DMS53 treated with DMSO at 0.1 percent for 48 hours (cell line): ENCODE data around the gene SLC2A5.
A peak's percentile ranks its signal among the peaks of the same experiment; 100 is the strongest.

Experiments
- DNase-seq: peaks from one replicate; lab custom pipeline; 2025; ENCODE audit not compliant: unreplicated experiment; lab: John Stamatoyannopoulos, UW

SLC2A5 gene

DNA sequence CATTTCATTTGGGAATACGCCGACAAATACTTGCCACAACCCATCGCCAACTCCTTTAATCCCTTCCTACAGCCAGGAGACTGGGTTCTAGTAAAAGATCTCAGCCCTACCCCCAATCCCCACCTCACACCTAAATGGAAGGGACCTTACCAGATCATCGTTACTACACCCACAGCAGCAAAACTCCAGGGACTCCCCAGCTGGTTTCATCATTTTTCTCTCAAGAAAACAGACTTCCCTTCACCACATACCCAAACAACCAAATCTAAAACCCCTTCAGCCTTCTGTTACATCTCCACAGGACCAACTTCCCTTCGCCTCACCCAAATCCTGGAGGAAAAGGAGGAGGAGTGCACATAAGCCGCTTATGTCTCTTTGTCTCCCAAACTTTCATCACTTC is 23.7 kb upstream of the SLC2A5 start:
- DNase-seq, result no peak

DNA sequence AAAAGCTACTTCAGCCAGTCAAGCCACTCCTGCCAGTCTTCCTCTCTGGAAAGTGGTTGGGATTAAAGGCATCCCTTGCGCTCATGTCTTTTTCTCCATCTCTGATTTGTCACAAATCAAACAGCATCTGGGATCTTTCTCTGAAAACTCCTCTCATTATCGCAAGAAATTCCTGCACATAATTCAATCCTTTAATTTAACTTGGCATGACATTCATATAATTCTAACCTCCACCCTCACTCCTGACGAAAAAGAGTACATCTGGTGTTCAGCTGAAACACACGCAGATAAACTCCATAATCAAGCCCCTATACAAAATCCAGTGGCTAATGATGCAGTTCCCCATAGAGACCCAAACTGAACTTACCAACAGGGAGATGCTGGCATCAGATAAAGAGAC is 19.4 kb upstream of the SLC2A5 start:
- DNase-seq, result no peak

DNA sequence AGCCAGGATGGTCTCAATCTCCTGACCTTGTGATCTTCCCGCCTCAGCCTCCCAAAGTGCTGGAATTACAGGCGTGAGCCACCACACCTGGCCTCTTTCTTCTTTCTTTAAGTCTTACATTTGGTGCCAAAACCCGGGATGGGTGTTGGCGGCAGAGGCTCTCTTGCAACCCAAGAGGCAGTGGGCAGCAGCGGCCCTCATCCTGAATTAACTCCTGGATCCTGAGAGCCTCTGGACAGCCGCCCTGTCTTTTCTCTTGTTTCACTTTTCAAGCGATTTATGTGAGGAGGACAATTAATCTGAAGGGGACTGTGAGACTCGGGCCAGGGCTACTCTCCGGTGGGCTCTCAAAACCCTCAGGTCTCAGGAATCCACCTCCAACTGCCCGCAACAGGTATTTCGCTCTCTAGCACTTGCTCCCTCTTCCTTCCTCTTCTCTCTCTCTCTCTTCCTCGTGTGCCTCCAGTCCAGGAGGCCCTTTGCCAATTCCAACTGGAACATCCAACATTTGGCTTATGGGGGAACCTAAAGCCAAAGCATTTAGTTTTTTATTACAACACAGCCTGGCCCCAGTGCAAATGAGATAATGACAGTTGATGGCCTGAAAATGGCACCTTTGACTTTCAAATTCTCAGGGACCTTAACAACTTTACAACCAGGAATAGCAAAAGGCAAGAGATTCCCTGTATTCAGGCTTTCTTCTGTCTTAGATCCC is 18.1 kb upstream of the SLC2A5 start:
- DNase-seq, result no peak

DNA sequence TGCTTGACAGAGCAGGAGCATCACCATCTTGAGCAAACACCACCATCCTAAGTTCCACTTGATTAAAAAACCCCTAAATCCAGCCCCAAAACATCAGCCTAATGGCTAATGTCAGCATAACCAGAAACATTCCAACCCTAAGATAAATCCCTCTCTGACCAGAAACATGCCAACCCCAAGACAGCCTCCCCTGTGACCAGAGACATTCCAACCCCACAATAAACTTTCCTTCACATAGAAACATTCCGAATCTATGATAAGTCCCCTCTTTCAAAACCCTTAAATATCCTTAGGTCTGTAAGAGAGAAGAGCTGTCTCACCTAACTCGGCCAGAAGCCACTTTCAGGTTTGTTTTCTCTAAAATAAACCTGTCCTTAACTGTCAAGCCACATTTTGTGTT is 17.4 kb upstream of the SLC2A5 start:
- no peak for DNase-seq

DNA sequence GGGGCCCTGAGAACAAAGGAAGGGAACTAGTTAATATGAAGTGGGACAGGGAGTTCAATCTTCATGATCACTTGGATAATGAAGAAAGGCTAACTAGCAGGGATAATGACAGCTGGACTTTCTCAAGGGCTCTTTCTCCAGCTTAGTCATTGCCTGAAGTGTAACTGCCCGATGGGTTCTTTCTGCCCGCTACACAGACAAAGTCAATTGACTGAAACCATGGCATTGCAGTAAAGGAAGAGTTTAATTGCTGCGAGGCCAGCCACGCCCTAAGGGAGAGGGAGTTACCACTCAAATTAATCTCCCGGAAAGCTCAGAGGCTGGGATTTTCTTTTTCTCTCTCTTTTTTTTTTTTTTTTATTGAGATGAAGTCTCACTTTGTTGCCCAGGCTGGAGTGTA is 16.6 kb upstream of the SLC2A5 start:
- no peak for DNase-seq

DNA sequence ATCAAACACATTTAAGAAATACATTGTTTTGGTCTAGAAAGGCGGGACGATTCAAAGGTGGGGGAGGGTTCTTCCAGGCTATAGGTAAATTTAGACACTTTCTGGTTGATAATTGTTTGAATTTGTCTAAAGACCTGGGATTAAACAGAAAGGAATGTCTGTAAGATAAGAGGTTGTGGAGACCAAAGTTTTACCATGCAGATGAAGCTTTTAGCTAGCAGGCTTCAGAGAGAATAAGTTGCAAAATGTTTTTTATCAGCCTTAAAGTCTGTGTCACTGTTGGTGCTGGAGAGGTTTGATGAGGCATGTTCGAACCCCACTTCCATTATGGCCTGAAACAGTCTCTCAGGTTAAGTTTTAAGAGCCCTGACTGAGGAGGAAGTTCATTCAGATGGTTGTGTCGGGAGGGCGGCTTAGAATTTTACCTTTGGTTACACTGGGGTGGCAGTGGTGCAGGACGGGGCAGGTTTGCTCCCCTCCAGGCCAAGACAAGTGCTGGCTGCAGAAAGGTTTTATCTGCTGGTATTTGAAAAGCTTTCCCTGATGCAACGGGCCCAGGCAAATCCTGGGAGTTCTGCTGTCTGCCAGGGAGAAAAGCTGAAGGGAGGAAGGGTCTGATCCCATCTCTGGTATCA is 16.0 kb upstream of the SLC2A5 start:
- no peak for DNase-seq

DNA sequence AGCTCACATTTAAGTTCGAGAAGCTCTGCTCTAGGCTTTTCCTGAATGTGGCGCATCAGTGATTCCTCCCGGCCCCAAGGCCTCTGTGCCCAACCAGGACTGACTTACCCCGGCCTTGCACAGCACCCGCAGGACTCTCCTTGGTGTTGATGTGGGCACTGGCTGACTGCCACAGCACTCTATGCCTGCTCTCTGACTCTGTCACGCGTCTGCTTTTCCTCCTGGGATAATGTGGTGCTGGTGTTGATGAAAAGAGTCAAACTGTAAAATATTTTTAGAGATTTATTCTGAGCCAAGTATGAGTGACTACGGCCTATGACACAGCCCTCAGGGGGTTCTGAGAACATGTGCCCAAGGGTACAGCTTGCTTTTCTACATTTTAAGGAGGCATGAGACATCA is 15.5 kb upstream of the SLC2A5 start:
- DNase-seq, result no peak

DNA sequence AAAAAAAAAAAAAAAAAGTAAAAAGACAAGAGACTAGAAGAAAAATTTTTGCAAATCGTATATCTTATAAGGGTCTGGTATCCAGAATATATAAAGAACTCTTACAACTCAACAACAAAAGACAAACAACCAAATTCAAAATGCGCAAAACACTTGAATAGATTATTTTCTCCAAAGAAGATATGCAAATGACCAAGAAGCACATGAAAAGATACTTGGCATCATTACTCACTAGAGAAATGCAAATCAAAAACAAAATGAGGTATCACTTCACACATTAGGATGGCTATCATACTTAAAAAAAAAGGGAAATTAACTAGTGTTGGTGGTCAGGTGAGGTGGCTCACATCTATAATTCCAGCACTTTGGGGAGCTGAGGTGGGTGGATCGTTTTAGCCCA is 12.0 kb upstream of the SLC2A5 start:
- DNase-seq, result no peak

DNA sequence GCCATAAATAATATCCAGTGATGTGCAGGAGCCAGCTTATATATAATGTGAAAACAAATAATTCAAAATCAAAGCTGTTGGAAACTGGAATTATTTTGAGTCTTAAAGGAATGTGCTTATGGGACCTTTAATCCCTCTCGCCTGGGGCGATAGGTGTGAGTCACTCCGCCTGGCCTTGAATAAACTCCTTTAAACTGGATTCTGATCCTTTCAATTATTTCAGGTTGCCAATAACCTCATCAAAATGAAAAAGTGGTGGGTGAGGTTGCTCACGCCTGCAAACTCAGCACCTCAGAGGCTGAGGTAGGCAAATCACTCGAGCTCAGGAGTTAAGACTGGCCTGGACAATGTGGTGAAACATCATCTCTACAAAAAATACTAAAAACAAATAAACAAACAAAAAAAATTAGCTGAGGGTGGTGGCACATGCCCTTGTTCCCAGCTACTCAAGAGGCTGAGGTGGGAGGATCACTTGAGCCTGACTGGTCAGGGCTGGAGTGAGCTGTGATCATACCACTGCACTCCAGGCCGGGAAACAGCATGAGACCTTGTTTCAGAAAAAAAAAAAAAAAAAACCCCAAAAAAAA is 11.4 kb upstream of the SLC2A5 start:
- peak; percentile 9 for DNase-seq

DNA sequence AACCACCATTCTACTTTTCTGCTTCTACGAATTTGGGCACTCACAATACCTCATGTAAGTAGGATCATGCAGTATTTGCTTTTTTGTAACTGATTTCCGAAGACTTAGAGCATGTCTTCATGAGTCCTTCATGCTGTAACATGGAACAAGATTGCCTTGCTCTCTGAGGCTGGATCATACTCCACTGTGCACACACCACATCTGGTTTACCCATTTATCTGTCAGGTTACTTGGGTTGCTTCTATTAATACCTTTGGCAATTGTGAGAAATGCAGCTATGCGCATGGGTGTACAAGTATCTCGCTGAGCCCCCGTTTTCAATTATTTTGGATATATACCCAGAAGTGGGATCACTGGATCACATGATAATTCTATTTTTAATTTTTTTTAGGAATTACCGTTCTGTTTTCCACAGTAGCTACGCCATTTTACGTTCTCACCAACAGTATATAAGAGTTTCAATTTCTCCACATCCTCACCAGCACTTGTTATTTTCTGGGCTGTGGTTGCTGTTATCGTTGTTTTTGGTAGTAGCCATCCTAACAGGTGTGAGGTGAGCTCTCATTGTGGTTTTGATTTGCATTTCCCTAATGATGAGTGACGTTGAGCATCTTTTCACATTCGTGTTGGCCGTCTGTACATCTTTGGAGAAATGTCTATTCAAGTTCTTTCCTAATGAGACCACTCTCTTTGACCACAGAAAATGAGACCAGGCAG is 10.7 kb upstream of the SLC2A5 start:
- no peak for DNase-seq

DNA sequence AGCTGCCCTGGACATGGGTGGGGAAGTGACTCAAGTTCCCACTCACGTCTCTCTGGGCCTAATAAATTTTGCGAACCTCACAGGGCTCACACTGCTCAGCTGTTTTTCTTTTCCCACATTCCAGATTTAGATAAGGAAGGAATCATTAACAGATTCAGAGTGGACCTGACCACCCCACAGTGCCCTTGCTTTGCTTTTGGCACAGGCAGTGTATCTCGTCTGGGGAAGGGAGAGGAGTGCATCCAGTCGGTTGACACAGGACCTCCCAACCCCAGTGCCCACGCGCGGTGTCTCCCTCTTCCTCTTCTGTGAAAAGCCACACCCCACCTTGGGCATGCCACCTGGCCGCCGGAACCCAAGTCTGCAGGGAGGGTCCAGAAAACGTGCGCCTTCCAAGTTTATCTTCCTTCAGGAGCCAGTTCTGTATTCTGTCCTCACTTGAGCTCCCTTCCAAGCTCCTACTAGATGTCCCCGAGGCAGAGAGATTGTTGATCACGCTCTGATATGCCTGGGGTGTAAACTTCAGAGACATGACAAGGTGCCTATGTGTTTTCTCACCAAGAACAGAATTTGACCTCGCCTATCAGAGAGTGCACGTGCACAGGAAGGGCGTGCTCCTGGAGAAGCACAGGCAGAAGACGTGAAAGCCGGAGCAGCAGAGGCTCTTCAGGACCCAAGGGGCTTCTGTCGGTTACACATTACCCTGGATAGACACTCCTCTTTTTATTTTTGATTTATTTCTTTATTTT is 9.5 kb upstream of the SLC2A5 start:
- DNase-seq, result no peak

DNA sequence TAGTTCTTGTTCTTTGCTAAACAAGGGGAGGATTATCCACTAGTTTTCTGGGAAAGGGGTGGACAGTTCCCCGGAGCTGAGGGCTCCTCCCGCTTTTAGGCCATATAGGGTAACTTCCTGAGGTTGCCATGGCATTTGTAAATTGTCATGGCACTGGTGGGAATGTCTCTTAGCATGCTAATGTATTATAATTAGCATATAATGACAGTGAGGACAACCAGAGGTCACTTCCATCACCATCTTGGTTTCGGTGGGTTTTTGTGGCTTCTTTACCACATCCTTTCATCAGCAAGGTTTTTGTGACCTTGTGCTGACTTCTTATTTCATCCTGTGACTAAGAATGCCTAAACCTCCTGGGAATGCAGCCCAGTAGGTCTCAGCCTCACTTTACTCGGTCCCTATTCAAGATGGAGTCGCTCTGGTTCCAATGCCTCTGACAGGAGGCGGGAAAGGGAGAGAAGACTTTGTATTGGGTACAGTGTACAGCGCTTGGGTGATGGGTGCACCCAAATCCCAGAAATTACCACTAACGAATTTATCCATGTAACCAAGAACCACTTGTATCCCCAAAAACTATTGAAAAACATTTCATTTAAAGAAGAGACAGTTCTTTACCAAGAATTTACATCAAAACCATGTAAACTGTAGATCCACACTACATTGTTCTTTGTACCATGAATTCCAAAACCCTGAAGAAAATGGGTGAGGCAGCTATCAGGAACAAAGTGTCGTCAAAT is 8.7 kb upstream of the SLC2A5 start:
- DNase-seq, result no peak

DNA sequence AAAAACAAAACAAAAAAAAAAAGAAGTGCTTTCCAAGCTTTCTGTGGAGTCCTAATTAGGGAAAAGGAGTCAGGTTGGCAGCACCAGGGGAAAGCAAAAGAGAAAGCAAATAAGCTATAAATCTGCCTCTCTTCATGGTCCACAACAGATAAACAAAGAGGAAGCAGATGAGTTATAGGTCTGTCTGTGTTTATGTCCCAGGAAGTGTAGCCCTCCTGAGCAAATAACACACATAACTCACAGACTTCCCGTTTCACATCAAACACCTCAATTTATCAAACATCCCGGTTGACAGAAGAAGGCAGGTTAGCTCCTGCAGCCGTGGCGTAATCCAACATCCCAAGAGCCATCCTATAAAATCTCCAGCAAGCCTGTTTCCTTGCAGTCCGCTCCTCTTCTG is 5.6 kb upstream of the SLC2A5 start:
- DNase-seq, result peak; percentile 86

DNA sequence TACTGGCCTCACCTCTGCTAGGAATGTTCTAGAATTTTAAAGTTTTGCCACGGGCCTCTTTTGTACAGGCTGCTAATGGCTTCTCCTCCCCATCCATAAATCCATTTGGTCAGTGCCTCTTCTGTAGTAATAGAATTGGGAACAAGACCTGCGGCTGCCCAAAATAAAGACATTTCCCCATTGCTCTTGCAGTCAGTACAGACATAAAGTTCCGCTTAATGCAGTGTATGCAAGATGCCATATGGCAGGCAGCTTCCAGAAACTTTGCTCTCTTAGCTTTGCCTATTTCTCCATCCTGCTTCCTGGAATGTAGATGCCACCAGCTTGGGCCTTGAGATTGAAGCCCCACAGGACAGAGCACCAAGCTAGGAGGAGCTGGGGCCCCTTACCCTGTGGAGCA is 3.7 kb upstream of the SLC2A5 start:
- no peak for DNase-seq

DNA sequence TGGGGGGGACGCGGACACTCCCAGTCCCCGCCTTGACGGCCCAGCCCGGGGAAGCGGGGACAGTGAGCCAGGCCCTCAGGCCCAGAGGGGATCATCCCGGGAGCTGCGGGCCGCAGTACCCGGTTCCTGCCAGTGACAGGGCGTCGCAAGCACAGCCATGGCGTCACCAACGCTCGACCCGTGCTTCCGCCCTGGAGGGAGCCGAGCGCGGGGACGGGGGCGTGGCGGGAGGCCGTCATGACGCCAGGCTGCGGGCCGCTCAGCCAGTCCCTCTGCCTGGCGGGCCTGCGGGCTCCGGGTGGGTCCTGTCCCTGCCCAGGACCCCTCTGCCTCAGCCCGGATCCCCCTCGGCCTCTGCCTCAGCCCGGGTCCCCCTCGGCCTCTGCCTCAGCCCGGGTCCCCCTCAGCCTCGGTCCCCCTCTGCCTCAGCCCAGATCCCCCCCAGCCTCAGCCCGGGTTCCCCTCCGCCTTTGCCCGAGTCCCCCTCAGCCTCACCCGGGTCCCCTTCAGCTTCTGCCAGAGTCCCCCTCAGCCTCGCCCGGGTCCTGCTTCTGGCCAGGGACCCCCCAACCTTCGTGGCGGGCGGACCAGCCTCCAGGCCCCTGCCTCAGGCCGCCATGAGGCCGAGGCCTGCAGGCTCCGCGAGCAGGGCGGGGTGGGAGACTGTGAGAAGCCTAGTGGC is 2.3 kb upstream of the SLC2A5 start:
- no peak for DNase-seq

DNA sequence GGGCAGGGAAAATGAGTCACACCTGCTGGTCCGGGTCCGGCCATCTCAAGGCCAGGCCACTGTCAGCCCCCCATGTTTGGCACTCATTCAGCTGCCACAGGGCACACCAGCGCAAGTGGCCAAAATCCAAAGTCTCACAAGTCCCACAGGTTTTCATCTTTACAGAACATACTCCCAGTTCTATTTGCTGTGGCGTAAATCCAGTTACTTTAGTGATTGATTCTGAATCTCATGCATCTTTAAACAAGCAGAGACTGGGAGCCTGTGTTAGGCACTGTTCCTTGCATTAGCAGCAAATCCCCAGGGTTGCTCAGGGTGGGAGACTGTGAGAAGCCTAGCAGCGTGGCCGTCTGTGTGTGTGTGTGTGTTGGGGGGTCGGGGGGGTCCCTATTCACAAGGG is 1.1 kb upstream of the SLC2A5 start:
- DNase-seq, result no peak

DNA sequence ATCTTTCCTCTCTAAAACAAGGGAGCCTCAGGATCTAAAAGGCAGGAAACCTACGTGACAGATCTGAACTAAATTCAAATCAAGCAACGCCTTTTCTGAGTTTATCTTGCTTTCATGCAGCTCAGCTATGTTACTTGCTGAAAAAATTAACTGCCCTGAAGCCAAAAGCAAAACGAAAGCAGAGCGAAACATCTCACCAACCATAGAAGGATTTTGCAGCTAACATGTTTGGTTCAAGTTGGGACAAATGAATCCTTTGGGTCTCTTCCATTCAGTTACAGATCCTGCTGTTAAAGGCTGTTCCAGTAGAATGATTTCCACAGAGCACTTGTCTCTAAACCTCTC is 482 bp downstream of the SLC2A5 start:
- DNase-seq, result no peak

DNA sequence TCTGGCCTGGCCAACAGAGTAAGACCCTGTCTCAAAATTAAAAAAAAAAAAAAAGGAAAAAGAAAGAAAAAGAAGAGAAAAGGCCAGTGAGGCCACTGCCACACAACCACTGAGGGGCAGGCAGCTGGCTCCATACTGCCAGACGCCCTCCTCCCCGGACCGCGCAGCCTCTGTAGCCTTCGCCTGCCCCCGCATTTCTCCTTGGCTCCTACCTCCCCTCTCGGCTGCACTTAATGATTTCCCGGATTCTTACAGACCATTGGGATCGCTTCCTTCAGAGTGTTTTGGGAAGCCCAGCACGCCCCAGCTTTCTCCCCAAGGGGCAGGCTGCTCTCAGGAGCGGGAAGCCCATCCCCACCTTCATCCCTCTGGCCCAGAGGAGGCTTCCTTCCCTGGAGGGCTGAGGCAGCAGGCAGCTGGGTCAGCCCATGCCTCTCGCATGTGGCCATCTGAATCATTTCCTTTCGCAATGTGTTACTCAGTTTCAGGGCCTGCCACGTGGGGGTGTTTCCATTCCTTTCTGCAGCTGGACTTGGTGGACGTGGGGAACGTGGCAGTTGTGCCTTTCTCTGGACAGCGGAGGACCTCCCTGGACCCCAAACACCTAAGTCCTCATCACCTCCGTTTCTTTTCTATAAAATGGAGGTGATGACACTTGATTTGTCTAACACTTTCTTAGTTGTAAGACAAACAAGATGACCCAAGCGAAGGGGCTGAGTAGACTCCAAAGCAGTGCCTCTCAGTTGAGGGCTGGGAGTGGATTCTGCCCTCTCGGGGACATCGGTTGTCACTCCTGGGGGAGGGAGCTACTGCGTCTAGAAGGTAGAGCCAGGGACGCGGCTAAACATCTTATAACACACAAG is 2.3 kb downstream of the SLC2A5 start:
- no peak for DNase-seq

DNA sequence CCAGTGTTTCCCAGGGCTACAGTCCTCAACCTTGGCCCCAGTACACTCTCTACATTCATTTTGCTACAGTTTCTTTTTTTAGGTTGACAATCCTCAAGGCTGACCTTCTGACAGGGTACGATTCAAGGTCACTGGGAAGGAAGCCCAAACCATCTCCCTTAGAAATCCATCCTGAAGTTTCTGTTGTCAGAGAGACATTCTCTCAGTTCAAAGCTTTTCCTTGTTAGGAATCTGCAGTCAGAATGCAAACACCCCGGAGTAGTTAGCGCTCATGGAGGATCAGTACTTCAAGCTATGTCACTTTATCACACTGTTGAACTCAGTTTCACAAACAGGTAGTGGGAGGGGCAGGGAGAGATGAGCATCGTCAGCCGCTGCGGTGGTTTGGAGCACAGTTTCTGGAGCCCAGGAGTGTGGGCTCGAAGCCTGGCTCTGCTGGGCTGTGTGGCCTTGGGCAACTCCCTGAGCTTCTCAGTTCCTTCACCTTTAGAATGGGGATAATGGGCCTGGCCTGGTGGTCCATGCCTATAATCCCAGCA is 4.2 kb downstream of the SLC2A5 start:
- DNase-seq, result no peak
